ENCODE results near the gene CACNA1I. TPM values are rescaled to one million over a fixed set of nuclear protein-coding genes. Genes with fewer than 3 reads are reported as not detected.

The CACNA1I gene
- total and polyA plus RNA-seq, 2 donors (not counting 1 experiment from before 2014, with no cell fraction given): under 0.01 to 0.01 TPM

GRCh38 chr22:39611360-39611759 is 40.8 kb downstream of the CACNA1I start:
- no peak for TF ChIP-seq EZH2 (IDR thresholded peaks at IDR 0.05; ENCODE audit: low read length, missing control alignments)
- TF ChIP-seq, protein P1, sequence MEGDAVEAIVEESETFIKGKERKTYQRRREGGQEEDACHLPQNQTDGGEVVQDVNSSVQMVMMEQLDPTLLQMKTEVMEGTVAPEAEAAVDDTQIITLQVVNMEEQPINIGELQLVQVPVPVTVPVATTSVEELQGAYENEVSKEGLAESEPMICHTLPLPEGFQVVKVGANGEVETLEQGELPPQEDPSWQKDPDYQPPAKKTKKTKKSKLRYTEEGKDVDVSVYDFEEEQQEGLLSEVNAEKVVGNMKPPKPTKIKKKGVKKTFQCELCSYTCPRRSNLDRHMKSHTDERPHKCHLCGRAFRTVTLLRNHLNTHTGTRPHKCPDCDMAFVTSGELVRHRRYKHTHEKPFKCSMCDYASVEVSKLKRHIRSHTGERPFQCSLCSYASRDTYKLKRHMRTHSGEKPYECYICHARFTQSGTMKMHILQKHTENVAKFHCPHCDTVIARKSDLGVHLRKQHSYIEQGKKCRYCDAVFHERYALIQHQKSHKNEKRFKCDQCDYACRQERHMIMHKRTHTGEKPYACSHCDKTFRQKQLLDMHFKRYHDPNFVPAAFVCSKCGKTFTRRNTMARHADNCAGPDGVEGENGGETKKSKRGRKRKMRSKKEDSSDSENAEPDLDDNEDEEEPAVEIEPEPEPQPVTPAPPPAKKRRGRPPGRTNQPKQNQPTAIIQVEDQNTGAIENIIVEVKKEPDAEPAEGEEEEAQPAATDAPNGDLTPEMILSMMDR (conservative IDR thresholded peaks at IDR 0.05 in 1 of 2, IDR thresholded peaks at IDR 0.05 in 1 of 2; ENCODE audit: low read depth in 1 of 2, low read length in 2 of 2): no peak
- Histone ChIP-seq H3K4me2 (ENCODE audit: extremely low read depth, insufficient read depth, low read length) (no peak overlapping the region), H2AFZ (ENCODE audit: low read length) (no peak overlapping the region), H3K9ac (ENCODE audit: insufficient read depth, low read length) (no peak overlapping the region), H3K36me3 (ENCODE audit: control insufficient read depth, insufficient read depth, low read length) (no peaks in the 10 kb centered on the region), H3K9me3 (ENCODE audit: control insufficient read depth, insufficient read depth, low read depth, low read length) (no peaks in the 10 kb centered on the region), H3K4me1 (ENCODE audit: control insufficient read depth, extremely low read depth, insufficient read depth, low read length) (no peaks in the 10 kb centered on the region), H3K27me3 (ENCODE audit: control insufficient read depth, insufficient read depth, low read length) (peaks cover 7% of the 10 kb centered on the region), H4K20me1 (ENCODE audit: control insufficient read depth, extremely low read depth, insufficient read depth, low read length) (no peaks in the 10 kb centered on the region), H3K4me3 (replicated peaks in 1 of 4; ENCODE audit: control extremely low read depth in 1 of 4, insufficient read depth in 1 of 4, low read depth in 3 of 4, low read length in 4 of 4) (no peak overlapping the region), H3K79me2 (ENCODE audit: control insufficient read depth, insufficient read depth, low read length) (no peaks in the 10 kb centered on the region), H3K27ac (ENCODE audit: insufficient read depth, low read length) (no peak overlapping the region)
- no peak for DNase-seq (ENCODE audit: low read depth in 2 of 2)

DNA sequence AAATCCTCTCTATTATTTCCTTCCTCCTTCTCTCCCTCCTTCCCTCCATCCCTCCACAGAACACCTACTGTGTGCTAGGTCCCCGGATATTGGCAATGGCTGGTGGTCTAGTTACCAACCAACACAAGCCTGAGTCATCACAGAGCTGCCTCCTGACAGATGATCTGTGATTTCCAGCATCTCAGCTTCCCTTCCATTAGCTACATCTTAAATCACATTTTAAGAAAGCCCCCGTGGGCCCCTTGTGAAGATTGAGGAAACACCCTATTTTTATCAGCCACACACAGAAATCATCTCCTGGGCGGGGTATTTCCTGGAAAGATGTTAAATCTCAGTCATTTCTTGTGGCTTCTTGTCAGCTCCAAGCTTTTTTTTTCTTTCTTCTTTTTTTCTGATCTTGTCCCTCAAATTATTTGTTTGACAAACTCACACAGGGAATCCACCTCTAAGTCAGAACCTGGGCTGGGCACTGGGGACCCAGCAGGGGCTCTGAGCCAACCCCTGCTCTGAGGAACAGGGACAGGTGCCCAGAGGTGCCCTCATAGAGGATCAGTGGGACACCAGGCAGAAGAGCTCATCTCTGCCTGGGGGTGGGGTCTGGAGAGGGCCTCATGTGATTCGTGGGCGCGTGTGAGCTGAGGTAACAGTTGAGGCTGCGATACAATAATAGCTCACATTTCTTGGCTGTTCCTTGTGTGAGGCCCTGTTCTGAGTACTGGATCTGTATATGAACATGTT is 42.4 kb downstream of the CACNA1I start:
- Histone ChIP-seq H3K9ac (ENCODE audit: insufficient read depth, low read length) (no peak overlapping the region), H4K20me1 (ENCODE audit: control insufficient read depth, extremely low read depth, insufficient read depth, low read length) (no peaks in the 10 kb centered on the region), H3K4me2 (ENCODE audit: extremely low read depth, insufficient read depth, low read length) (no peak overlapping the region), H3K9me3 (ENCODE audit: control insufficient read depth, insufficient read depth, low read depth, low read length) (no peaks in the 10 kb centered on the region), H3K79me2 (ENCODE audit: control insufficient read depth, insufficient read depth, low read length) (no peaks in the 10 kb centered on the region), H3K36me3 (ENCODE audit: control insufficient read depth, insufficient read depth, low read length) (no peaks in the 10 kb centered on the region), H3K4me3 (replicated peaks in 1 of 4; ENCODE audit: control extremely low read depth in 1 of 4, insufficient read depth in 1 of 4, low read depth in 3 of 4, low read length in 4 of 4) (no peak overlapping the region), H3K27me3 (ENCODE audit: control insufficient read depth, insufficient read depth, low read length) (peaks cover 7% of the 10 kb centered on the region), H2AFZ (ENCODE audit: low read length) (no peak overlapping the region), H3K4me1 (ENCODE audit: control insufficient read depth, extremely low read depth, insufficient read depth, low read length) (no peaks in the 10 kb centered on the region), H3K27ac (ENCODE audit: insufficient read depth, low read length) (no peak overlapping the region)
- TF ChIP-seq EZH2 (IDR thresholded peaks at IDR 0.05; ENCODE audit: low read length, missing control alignments): no peak
- TF ChIP-seq, protein P1 (conservative IDR thresholded peaks at IDR 0.05 in 1 of 2, IDR thresholded peaks at IDR 0.05 in 1 of 2; ENCODE audit: low read depth in 1 of 2, low read length in 2 of 2): no peak
- DNase-seq (ENCODE audit: low read depth in 2 of 2): no peak

DNA sequence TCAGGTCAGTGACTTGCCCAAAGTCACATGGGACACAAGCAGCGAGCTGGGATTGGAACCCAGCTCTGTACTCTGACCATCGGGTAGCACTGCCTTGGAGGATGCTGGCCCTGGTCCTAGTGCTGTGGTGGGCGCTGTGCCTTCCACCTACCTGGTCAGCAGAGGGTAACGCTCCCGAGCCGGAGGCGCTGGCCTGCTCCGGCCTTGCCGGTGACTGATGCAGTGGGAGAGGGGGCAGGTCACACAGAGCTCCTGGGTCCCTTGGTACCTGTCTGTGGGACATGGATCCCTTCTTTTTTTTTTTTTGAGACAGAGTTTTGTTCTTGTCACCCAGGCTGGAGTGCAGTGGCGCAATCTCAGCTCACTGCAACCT is 43.0 kb downstream of the CACNA1I start:
- TF ChIP-seq, protein P1 (conservative IDR thresholded peaks at IDR 0.05 in 1 of 2, IDR thresholded peaks at IDR 0.05 in 1 of 2; ENCODE audit: low read depth in 1 of 2, low read length in 2 of 2): no peak
- TF ChIP-seq EZH2 (IDR thresholded peaks at IDR 0.05; ENCODE audit: low read length, missing control alignments): no peak
- H3K79me2 ChIP-seq (ENCODE audit: control insufficient read depth, insufficient read depth, low read length): no peaks in the 10 kb centered on the region
- H2AFZ ChIP-seq (ENCODE audit: low read length): no peak overlapping the region
- no peak overlapping the region for H3K27ac ChIP-seq (ENCODE audit: insufficient read depth, low read length)
- H3K36me3 ChIP-seq (ENCODE audit: control insufficient read depth, insufficient read depth, low read length): no peaks in the 10 kb centered on the region
- no peak overlapping the region for H3K4me3 ChIP-seq (replicated peaks in 1 of 4; ENCODE audit: control extremely low read depth in 1 of 4, insufficient read depth in 1 of 4, low read depth in 3 of 4, low read length in 4 of 4)
- DNase-seq (ENCODE audit: low read depth in 2 of 2): no peak
- H3K9ac ChIP-seq (ENCODE audit: insufficient read depth, low read length): no peak overlapping the region
- H3K4me1 ChIP-seq (ENCODE audit: control insufficient read depth, extremely low read depth, insufficient read depth, low read length): no peaks in the 10 kb centered on the region
- H3K27me3 ChIP-seq (ENCODE audit: control insufficient read depth, insufficient read depth, low read length): peaks cover 7% of the 10 kb centered on the region
- H4K20me1 ChIP-seq (ENCODE audit: control insufficient read depth, extremely low read depth, insufficient read depth, low read length): no peaks in the 10 kb centered on the region
- H3K4me2 ChIP-seq (ENCODE audit: extremely low read depth, insufficient read depth, low read length): no peak overlapping the region
- H3K9me3 ChIP-seq (ENCODE audit: control insufficient read depth, insufficient read depth, low read depth, low read length): no peaks in the 10 kb centered on the region
